ENCODE results near the gene TAF1A.

DNA sequence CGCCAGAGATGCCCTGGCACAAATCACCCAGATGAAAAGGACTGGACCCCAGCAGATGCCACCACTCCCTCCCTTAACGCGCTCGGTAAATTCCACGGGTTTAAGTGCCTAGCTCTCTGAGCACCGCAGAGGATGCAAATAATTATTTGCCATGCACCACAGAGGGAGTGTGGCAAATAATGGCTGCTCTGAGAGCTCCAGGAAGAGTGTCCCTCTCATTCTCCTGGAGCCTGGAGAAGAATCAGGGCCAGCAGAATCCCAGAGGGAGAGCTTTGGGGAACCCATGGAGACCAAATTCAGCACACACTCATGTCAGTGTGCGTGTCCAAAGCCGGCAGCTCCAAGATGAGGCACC is 42.5 kb downstream of the TAF1A start:
- TF ChIP-seq, protein P1, sequence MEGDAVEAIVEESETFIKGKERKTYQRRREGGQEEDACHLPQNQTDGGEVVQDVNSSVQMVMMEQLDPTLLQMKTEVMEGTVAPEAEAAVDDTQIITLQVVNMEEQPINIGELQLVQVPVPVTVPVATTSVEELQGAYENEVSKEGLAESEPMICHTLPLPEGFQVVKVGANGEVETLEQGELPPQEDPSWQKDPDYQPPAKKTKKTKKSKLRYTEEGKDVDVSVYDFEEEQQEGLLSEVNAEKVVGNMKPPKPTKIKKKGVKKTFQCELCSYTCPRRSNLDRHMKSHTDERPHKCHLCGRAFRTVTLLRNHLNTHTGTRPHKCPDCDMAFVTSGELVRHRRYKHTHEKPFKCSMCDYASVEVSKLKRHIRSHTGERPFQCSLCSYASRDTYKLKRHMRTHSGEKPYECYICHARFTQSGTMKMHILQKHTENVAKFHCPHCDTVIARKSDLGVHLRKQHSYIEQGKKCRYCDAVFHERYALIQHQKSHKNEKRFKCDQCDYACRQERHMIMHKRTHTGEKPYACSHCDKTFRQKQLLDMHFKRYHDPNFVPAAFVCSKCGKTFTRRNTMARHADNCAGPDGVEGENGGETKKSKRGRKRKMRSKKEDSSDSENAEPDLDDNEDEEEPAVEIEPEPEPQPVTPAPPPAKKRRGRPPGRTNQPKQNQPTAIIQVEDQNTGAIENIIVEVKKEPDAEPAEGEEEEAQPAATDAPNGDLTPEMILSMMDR (IDR thresholded peaks at IDR 0.05; ENCODE audit: insufficient read depth, low read length, poor library complexity, severe bottlenecking): no peak
- TF ChIP-seq EZH2phosphoT487 (conservative IDR thresholded peaks at IDR 0.05; ENCODE audit: low read length): no peak

Data from SU-DHL-6 (cell line).